IMR-90 (cell line): Measurements from ENCODE around the gene S100A12. TPM values are rescaled to one million over a fixed set of nuclear protein-coding genes. Genes with fewer than 3 reads are reported as not detected.
"Not testable (repeated sequence)": the region's sequence is repeated elsewhere in the genome, so short reads cannot be mapped to it uniquely, and the experiment has no call there.

Source experiments
- ATAC-seq: fragments of 200-7000 bp; cut with Tn5 transposase; 2 replicates; pipeline ENCODE4 v1.9.1; 2020; ENCODE audit warnings: low read depth, mild to moderate bottlenecking, moderate library complexity
- BruUV-seq: library from RNA; stranded (reverse); fragments of 400-500 nt; replicated peaks from 2 replicates; lab custom pipeline; 2021; lab: Mats Ljungman, UMichigan
- CTCF ChIA-PET: fragments of 300-600 bp; formaldehyde crosslinking; extraction: SDS; loops from one replicate; lab custom pipeline; 2021; ENCODE audit warnings: antibody characterized with exemption; lab: Yijun Ruan, JAX
- POLR2A ChIA-PET: fragments of 300-600 bp; sonication (Branson Sonifier 250); formaldehyde crosslinking; loops from one replicate; lab custom pipeline; 2022; ENCODE audit warnings: antibody characterized with exemption; ENCODE audit not compliant: unreplicated experiment; lab: Charles Lee
- DNase-seq: peaks from one replicate; pipeline ENCODE4 v3.0.0; 2013
- H2AFZ ChIP-seq: replicated peaks from 2 replicates; pipeline ENCODE3; 2013; ENCODE audit warnings: low read length, mild to moderate bottlenecking; ENCODE audit not compliant: poor library complexity
- H2AK5ac ChIP-seq: 2 replicates; pipeline ENCODE4 v1.6.1; 2013; ENCODE audit warnings: low read depth, low read length, inconsistent platforms
- H2AK9ac ChIP-seq: replicated peaks from 2 replicates; pipeline ENCODE3; 2013; ENCODE audit warnings: mild to moderate bottlenecking, low read depth, low read length, moderate library complexity; ENCODE audit not compliant: poor library complexity
- H2BK120ac ChIP-seq: 2 replicates; pipeline ENCODE4 v1.6.1; 2013; ENCODE audit warnings: low read depth, low read length, inconsistent platforms
- H2BK15ac ChIP-seq: 3 replicates; pipeline ENCODE4 v1.6.1; 2013; ENCODE audit warnings: low read depth, low read length, inconsistent platforms
- H2BK20ac ChIP-seq: 2 replicates; pipeline ENCODE4 v1.6.1; 2013; ENCODE audit warnings: low read depth, mild to moderate bottlenecking, inconsistent platforms, low read length, moderate library complexity
- H2BK5ac ChIP-seq: 2 replicates; pipeline ENCODE4 v1.6.1; 2013; ENCODE audit warnings: mild to moderate bottlenecking, low read depth, low read length, inconsistent platforms; ENCODE audit not compliant: poor library complexity, severe bottlenecking
- H3K14ac ChIP-seq: replicated peaks from 2 replicates; pipeline ENCODE4 v1.6.1; 2013; ENCODE audit warnings: low read depth, low read length, inconsistent platforms
- H3K18ac ChIP-seq: 2 replicates; pipeline ENCODE4 v1.6.1; 2013; ENCODE audit warnings: low read depth, low read length, control low read depth
- H3K23ac ChIP-seq: 2 replicates; pipeline ENCODE4 v1.6.1; 2013; ENCODE audit warnings: low read depth, low read length, inconsistent platforms
- H3K27ac ChIP-seq: 2 replicates; pipeline ENCODE4 v1.5.1; 2013; ENCODE audit warnings: mild to moderate bottlenecking, control low read depth, low read length; ENCODE audit not compliant: insufficient read depth
- H3K27me3 ChIP-seq: 2 replicates; pipeline ENCODE4 v1.6.1; 2013; ENCODE audit warnings: low read length; ENCODE audit not compliant: control insufficient read depth, insufficient read depth
- H3K36me3 ChIP-seq: 2 replicates; pipeline ENCODE4 v1.6.1; 2013; ENCODE audit warnings: low read length, mixed read lengths; ENCODE audit not compliant: control insufficient read depth, insufficient read depth
- H3K4ac ChIP-seq: 2 replicates; pipeline ENCODE4 v1.6.1; 2013; ENCODE audit warnings: low read depth, low read length, inconsistent platforms
- H3K4me1 ChIP-seq: 2 replicates; pipeline ENCODE4 v1.6.1; 2013; ENCODE audit warnings: low read length, mixed read lengths; ENCODE audit not compliant: control insufficient read depth, insufficient read depth
- H3K4me2 ChIP-seq: 2 replicates; pipeline ENCODE4 v1.6.1; 2013; ENCODE audit warnings: low read depth, mild to moderate bottlenecking, control low read depth, low read length, moderate library complexity
- H3K4me3 ChIP-seq: 2 replicates; pipeline ENCODE4 v1.5.1; 2013; ENCODE audit warnings: low read depth, mild to moderate bottlenecking, control low read depth, low read length, moderate library complexity; ENCODE audit not compliant: insufficient read depth
- H3K56ac ChIP-seq: 2 replicates; pipeline ENCODE4 v1.6.1; 2013; ENCODE audit warnings: low read length, inconsistent platforms; ENCODE audit not compliant: insufficient read depth; ENCODE audit errors: extremely low read depth
- H3K79me1 ChIP-seq, 2 experiments: 2 replicates each; pipeline ENCODE4 v1.6.1; 2013; ENCODE audit warnings: low read length in 2 of 2, inconsistent platforms in 1 of 2, low read depth in 1 of 2
- H3K9ac ChIP-seq: 2 replicates; pipeline ENCODE4 v1.6.1; 2013; ENCODE audit warnings: low read depth, low read length, control low read depth
- H3K9me1 ChIP-seq: 2 replicates; pipeline ENCODE4 v1.6.1; 2013; ENCODE audit warnings: low read length, inconsistent platforms; ENCODE audit not compliant: insufficient read depth
- H3K9me3 ChIP-seq: 2 replicates; pipeline ENCODE4 v1.6.1; 2013; ENCODE audit warnings: low read length; ENCODE audit not compliant: control insufficient read depth, insufficient read depth
- H4K20me1 ChIP-seq: 2 replicates; pipeline ENCODE4 v1.6.1; 2013; ENCODE audit warnings: low read length, inconsistent platforms; ENCODE audit not compliant: insufficient read depth
- H4K5ac ChIP-seq: 2 replicates; pipeline ENCODE4 v1.6.1; 2013; ENCODE audit warnings: mild to moderate bottlenecking, low read depth, low read length, control low read depth
- H4K8ac ChIP-seq, 2 experiments: 2 replicates each; pipeline ENCODE4 v1.6.1; 2013; ENCODE audit warnings: low read depth in 2 of 2, low read length in 2 of 2, control low read depth in 1 of 2, inconsistent platforms in 1 of 2
- H4K91ac ChIP-seq: 2 replicates; pipeline ENCODE4 v1.6.1; 2013; ENCODE audit warnings: low read depth, low read length, inconsistent platforms; ENCODE audit not compliant: insufficient read depth
- WGBS, 2 experiments: methylation state at CpG; one replicate each; pipeline versions ENCODE4 v1.1.5 to v1.1.7; 2013; ENCODE audit warnings: missing lambda C conversion rate in 2 of 2; ENCODE audit not compliant: insufficient read length in 1 of 2; ENCODE audit errors: extremely low coverage in 2 of 2; 5-methylcytosine and 5-hydroxymethylcytosine counted together
- dilution Hi-C: fragments of 300-500 bp; cut with HindIII; formaldehyde crosslinking; loops from one replicate; pipeline ENCODE4 v1.14.3; 2018; ENCODE audit warnings: low sequenced_read_pairs; ENCODE audit not compliant: unreplicated experiment
- in situ Hi-C: fragments of 300-500 bp; cut with MboI; formaldehyde crosslinking; loops from 3 replicates; pipeline ENCODE4 v1.14.3; 2019; ENCODE audit warnings: low sequenced_read_pairs, inconsistent platforms, mixed read lengths
- intact Hi-C: fragments of 100-400 bp; cut with micrococcal nuclease; formaldehyde crosslinking; loops from 2 replicates; pipeline ENCODE4 v1.10.0; 2022
- polyA plus RNA-seq, 3 experiments: library from polyadenylated mRNA; depleted of rRNA; stranded (reverse); fragments of >200 nt; gene quantifications; 2 replicates each; pipeline ENCODE4 v1.2.3, GENCODE V29; 2012; ENCODE audit warnings: low replicate concordance in 1 of 3
- total RNA-seq: library from RNA; depleted of rRNA; stranded (reverse); fragments of >200 nt; gene quantifications from 2 replicates; pipeline ENCODE4 v1.2.3, GENCODE V29; 2012

The S100A12 gene
- total and polyA plus RNA-seq, 2 of the 4 experiments (the other 2 are of a cell fraction), result not detected

DNA sequence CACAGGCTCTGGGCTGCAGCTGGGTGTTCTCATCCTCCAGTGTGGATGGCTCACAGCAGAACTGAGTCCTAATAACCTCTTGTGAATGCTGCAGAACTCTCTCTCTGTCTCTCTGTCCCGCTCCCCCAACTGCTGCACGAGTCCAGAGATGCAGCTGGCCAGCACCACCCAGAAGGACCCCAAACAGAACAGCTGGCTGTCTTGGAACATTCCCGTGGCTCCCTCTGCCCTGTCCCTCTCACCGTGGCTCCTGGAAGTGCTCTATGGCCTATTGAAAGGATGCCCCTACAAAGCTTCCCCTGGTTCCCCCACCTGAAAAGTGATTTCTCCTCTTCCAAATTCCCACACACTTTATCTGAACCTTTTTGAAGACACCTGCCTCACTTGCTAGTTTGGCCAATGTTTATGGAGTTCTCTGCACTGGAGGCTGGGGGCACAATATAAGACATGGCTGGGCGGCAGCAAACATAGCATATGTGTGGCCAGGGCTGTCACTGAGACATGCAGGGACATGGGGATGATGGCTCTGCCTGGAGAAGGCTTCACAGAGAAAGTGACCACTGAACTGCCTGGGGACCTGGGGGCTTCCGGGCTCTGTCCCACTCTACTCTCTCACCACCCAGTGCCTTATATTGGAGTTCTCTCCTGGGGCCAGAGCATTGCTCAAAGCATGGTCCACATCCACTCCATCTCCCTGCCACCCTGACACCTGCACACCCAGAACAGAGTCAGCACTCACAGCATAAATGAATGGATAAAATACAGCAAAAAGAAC is 30.6 kb upstream of the S100A12 start:
- 43% methylated on average over 3 of the region's 6 CpGs; no CpG with 5 or more reads in 1 of the 2 experiments for WGBS, 2 experiments

More for the DNA sequence above, 30.6 kb upstream of the S100A12 start:
- DNase-seq, BruUV-seq, H3K4me1 ChIP-seq, H3K9ac ChIP-seq, H3K4me3 ChIP-seq, H2AK9ac ChIP-seq, H2AFZ ChIP-seq, ATAC-seq, H2BK15ac ChIP-seq, H3K27me3 ChIP-seq, H3K9me1 ChIP-seq, H3K9me3 ChIP-seq, dilution Hi-C loops, H3K18ac ChIP-seq, in situ Hi-C loops, H3K4me2 ChIP-seq, POLR2A ChIA-PET, H4K20me1 ChIP-seq, H3K79me1 ChIP-seq, H3K56ac ChIP-seq, H2BK120ac ChIP-seq, H4K8ac ChIP-seq, H3K36me3 ChIP-seq, H3K27ac ChIP-seq, H4K91ac ChIP-seq, H4K5ac ChIP-seq, intact Hi-C loops, H3K14ac ChIP-seq, H2AK5ac ChIP-seq, H2BK20ac ChIP-seq, H3K23ac ChIP-seq, H2BK5ac ChIP-seq, CTCF ChIA-PET, H3K4ac ChIP-seq: not testable (repeated sequence)
